Measurements from ENCODE around the gene MAS1L.

Gene MAS1L

GRCh38 chr6:29487660-29488059 is at the start of gene MAS1L:
Gene MAS1L, minus strand, starts transcription at chr6:29487956. Its CDS starts 54 bp downstream, at chr6:29487902.
- no peak for DNase-seq

GRCh38 chr6:29532320-29532951 is 44.7 kb upstream of the MAS1L start:
- no peak for DNase-seq

GRCh38 chr6:29531668-29532067 is 43.9 kb upstream of the MAS1L start:
- DNase-seq, result no peak

GRCh38 chr6:29530671-29531310 is 43.0 kb upstream of the MAS1L start:
- DNase-seq, result no peak

- no peak for DNase-seq
These were observed 42.2 kb upstream of the MAS1L start for GRCh38 chr6:29529956-29530355.

- DNase-seq, result no peak
These were observed 41.3 kb upstream of the MAS1L start for GRCh38 chr6:29528988-29529560.

GRCh38 chr6:29528300-29528931 is 40.7 kb upstream of the MAS1L start:
- DNase-seq, result no peak

- DNase-seq, result no peak
These were observed 39.8 kb upstream of the MAS1L start for GRCh38 chr6:29527564-29527963.

- no peak for DNase-seq
These were observed 39.4 kb upstream of the MAS1L start for GRCh38 chr6:29527126-29527525.

- DNase-seq, result no peak
These were observed 37.5 kb upstream of the MAS1L start for GRCh38 chr6:29525311-29525639.

- DNase-seq, result no peak
These were observed 36.9 kb upstream of the MAS1L start for GRCh38 chr6:29524444-29525310.

GRCh38 chr6:29524044-29524443 is 36.3 kb upstream of the MAS1L start:
- no peak for DNase-seq

- DNase-seq, result no peak
These were observed 34.5 kb upstream of the MAS1L start for GRCh38 chr6:29522227-29522626.

- no peak for DNase-seq
These were observed 33.4 kb upstream of the MAS1L start for GRCh38 chr6:29521006-29521680.

- no peak for DNase-seq
These were observed 32.5 kb upstream of the MAS1L start for GRCh38 chr6:29520232-29520631.

GRCh38 chr6:29519291-29520010 is 31.7 kb upstream of the MAS1L start:
- DNase-seq, result no peak

GRCh38 chr6:29517728-29518440 is 30.1 kb upstream of the MAS1L start:
- no peak for DNase-seq

GRCh38 chr6:29517245-29517644 is 29.5 kb upstream of the MAS1L start:
- no peak for DNase-seq

GRCh38 chr6:29516108-29516507 is 28.4 kb upstream of the MAS1L start:
- DNase-seq, result no peak

- DNase-seq, result no peak
These were observed 23.1 kb upstream of the MAS1L start for GRCh38 chr6:29510746-29511300.

- DNase-seq, result no peak
These were observed 22.4 kb upstream of the MAS1L start for GRCh38 chr6:29510202-29510601.
